HG03039 (cell line): ENCODE measurements around the gene SPECC1L.

Experiments
- ATAC-seq: cut with Tn5 transposase; IDR thresholded peaks from one replicate; pipeline ENCODE4 v1.9.1; 2021; ENCODE audit warnings: mild to moderate bottlenecking, moderate library complexity; ENCODE audit not compliant: unreplicated experiment

Gene SPECC1L

DNA sequence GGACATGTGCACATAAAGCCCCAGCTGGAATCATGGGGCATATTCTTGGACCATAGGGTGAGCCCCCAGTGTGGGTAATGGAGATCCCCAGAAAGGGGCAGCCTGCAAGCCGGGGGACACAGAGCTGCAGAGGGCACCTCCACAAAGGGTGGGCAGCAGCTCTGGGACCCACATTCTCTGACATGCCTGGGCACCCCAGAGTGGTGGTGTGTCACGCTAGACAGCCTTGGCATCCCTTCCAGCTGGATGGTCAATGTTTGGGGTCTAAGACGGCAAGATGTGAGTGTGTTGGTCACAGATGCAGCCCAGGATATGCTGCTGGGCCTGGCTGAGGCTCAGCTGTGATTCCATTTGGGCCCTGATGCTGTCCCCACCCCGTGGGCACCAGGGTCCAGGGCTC lies 166.5 kb downstream of the SPECC1L start:
- ATAC-seq: no peak

DNA sequence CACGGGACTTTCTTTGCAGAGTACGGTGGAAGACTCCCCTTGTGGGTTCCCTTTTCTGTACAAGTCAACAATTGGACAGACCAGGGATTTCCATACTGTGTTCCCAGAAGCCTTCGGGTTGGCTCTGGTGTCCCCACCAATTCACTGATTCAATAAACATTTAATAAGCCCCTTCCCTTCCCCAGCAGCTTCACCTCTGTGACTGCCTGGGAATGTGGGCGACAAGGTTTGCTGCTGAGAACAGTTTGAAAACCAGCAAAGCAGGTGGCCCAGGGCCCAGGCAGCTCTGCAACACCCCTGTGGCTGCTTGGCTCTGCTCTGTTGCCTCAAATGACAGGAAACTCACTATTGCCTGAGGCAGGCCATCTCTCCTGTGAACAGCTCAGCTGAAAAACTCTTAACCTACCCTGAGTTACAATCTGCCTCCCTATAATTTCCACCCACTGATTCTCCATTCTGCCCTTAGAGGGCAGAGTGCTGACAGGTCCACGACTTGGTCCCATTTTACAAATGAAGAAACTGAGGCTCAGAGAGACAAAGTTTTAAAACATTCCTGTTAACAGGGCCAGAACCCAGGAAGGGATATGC lies 167.2 kb downstream of the SPECC1L start:
- no peak for ATAC-seq

DNA sequence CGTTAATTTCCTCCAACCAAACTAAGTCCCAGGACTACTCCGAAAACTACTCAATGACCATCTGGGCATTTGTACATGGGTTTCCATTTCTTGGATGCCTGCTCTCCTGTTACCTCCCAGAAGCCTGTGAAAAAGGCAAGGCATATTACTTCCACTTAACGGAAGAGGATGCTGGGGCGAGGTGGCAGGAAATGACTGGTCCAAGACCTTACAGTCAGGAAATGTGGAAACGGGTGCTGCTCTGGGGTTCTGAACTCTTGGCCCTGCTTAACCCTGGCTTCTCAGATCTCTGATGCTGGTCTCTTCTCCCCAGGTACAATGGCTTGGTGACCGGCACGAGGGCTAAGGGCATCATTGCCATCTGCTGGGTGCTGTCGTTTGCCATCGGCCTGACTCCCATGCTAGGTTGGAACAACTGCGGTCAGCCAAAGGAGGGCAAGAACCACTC lies 169.7 kb downstream of the SPECC1L start:
- ATAC-seq: no peak

DNA sequence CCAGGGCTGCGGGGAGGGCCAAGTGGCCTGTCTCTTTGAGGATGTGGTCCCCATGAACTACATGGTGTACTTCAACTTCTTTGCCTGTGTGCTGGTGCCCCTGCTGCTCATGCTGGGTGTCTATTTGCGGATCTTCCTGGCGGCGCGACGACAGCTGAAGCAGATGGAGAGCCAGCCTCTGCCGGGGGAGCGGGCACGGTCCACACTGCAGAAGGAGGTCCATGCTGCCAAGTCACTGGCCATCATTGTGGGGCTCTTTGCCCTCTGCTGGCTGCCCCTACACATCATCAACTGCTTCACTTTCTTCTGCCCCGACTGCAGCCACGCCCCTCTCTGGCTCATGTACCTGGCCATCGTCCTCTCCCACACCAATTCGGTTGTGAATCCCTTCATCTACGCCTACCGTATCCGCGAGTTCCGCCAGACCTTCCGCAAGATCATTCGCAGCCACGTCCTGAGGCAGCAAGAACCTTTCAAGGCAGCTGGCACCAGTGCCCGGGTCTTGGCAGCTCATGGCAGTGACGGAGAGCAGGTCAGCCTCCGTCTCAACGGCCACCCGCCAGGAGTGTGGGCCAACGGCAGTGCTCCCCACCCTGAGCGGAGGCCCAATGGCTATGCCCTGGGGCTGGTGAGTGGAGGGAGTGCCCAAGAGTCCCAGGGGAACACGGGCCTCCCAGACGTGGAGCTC lies 170.2 kb downstream of the SPECC1L start:
- ATAC-seq: no peak

DNA sequence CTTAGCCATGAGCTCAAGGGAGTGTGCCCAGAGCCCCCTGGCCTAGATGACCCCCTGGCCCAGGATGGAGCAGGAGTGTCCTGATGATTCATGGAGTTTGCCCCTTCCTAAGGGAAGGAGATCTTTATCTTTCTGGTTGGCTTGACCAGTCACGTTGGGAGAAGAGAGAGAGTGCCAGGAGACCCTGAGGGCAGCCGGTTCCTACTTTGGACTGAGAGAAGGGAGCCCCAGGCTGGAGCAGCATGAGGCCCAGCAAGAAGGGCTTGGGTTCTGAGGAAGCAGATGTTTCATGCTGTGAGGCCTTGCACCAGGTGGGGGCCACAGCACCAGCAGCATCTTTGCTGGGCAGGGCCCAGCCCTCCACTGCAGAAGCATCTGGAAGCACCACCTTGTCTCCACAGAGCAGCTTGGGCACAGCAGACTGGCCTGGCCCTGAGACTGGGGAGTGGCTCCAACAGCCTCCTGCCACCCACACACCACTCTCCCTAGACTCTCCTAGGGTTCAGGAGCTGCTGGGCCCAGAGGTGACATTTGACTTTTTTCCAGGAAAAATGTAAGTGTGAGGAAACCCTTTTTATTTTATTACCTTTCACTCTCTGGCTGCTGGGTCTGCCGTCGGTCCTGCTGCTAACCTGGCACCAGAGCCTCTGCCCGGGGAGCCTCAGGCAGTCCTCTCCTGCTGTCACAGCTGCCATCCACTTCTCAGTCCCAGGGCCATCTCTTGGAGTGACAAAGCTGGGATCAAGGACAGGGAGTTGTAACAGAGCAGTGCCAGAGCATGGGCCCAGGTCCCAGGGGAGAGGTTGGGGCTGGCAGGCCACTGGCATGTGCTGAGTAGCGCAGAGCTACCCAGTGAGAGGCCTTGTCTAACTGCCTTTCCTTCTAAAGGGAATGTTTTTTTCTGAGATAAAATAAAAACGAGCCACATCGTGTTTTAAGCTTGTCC lies 171.0 kb downstream of the SPECC1L start:
- ATAC-seq: no peak

DNA sequence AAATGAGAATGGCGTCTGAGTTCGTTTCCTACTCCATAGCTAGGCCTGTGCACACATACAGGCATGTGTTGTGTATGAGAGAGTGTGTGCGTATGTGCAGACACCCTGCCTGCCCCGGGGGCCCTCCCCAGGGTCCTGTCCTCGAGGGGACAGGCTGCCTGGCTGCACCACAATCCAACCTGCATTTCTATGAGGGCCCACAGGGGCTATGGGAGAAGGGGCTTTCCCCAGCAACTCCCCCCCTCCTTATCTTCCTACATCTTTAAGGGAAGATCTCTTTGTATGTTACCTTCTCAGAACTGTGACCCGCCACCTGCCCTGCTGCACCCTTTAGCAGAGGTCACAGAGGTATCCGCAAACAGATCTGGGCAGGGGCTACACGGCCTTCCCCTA lies 171.7 kb downstream of the SPECC1L start:
- no peak for ATAC-seq

DNA sequence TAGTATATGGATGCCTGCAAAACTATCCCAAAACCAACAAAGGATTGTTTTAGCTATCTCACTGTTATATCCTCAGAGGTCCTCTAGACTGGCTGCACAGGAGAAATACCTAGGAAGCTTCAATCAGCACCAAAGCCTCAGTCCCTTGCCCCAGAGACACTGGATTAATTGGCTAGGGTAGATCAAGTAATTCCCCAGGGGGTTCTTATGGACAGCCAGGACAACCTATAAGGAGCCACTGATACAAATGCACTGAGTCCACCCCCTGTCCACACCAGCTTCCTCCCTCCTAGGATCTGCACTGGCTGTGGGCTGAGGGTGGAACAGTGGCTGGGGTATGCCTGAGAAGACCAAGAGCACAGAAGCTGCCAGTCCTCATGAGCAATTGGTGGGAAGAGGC lies 173.0 kb downstream of the SPECC1L start:
- ATAC-seq: no peak

DNA sequence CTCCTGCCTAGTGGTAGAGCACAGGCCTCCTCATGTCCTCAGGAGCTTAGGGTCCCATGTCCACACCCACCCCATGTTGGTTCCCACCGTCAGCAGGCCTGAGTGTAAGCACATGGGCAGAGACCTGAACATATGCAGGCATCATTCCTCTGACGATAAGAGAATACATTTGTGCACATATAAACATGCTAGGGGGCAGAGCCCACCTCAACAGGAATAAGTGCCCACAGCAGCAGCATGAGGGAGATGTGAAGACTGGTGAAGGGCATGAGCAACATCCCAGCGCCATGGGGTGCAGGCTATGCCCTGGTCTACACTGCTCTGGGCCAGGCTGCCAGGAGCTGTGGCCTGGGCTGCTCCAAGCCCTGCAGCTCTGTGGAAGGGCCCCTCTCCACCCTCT lies 173.6 kb downstream of the SPECC1L start:
- no peak for ATAC-seq

DNA sequence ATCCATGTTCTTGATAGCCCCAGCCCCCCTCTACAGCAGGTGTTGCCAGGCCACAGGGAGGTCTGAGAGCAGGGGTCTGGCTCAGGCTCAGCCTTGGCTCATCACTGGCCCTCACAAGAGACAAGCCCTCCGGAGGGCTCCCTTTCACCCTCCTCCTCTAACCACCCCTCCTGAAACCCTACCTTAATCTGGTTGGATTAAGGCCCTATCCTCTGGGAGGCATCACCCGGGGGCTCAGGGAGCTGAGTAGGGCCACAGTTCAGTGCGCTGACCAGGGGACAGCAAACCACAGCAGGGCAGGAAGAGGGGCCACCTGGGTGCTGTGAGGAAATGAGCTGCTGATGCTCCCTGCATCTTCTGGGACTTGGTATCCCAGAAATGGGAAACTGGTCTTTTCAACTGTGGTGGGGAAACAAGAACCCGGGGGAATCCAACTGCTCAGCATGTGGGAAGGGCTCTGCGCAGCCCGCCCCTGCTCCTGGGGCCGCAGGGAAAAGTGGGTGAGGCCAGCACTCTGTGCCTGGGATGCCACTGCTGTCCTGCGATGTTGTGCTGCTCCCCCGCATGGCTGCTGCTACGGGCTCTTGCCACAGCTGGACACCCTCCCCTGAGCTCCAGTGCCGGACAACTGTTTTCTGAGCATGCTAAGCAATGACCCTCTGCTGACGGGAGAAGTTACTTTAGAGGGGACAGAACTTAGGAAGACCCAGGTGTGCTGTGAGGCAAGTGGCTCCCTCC lies 174.3 kb downstream of the SPECC1L start:
- ATAC-seq: no peak

DNA sequence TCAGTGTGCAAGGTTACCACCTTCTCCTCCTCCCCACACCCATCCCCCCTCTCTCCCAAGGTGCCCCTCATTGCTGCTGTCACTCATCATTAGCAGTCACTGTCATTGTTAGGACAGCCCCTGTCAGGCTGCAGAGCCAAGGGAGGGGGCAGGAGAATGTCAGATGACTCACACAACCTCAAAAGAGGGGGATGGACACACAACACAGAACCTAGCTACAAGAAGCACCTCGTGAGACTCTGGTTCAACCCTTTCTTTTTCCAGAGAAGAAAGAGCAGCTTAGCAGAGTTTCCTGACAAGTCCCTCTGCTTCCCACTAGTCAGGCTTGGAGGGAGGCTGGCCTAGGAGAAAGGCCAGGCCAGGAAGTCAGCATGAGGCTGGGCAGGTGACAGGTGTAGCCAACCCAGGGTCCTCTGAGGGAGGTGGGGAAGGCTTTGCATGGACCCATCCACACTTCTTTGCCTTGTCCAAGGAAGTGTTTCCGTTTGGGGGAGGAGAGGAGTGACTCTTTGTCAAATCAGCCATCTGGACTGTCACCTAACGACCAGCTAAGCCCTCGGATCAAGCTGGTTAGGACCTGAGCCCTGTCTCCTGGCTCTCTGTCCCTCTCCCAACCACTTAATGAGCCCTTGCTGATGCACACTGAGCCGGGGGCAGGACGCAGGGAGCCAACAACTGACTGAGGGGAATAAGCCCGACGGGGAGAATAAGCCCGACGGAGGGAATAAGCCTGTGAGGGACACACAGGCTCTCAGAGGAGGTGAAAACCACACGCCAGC lies 175.0 kb downstream of the SPECC1L start:
- ATAC-seq: no peak

DNA sequence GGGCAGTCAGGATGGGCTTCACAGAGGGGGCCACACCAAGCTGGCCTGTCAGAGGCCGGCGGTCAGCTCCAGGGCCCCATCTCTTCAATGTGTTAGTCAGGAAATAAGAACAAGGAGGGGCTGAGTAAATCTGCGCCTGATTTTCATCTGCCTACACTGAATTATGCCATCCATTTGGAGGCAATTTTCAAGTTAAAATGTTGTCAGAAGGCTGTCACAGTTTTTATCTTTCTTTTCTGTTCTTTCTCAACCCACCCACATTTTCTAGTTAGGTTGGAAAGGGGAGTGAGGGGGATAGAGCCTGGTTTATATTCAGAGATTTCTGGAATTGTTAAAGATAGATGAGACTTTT lies 175.6 kb downstream of the SPECC1L start:
- no peak for ATAC-seq

DNA sequence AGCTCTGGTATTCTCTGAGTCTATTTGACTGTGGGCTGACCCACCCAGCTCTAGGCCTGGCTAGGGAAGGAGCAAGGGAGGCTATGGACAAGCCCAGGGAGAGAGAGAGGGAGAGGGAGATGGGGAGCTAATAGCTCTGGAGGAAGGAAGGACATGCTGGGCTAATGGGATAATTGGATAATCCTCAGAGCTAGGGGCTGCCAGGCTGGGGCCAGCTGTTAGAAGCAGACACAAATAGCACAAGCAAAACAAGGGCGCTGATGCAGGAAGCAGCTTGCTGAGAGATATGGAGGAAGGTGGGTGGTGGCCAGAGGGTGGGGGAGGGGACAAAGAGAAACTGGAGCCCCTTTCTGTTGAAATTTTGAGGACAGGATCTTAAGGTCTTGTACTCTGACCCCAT lies 180.0 kb downstream of the SPECC1L start:
- no peak for ATAC-seq

DNA sequence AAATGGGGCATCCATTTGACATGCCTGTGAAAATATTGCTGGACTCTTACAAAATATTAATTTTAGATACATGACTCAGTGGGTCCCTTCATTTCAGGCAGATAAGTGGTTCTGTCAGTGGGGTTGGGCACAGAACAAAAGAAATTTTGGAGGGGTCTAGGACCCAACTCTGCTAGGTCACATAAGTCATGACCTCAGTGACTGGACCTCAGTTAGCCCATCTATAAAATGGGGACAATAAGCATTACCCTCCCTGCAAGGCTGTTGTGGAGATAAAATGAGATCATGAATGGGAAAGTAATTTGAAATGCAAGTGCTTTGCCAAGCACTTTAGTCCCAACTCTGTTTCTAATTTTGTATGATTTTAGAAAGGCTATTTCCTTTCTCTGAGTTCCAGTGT lies 180.5 kb downstream of the SPECC1L start:
- ATAC-seq: no peak

DNA sequence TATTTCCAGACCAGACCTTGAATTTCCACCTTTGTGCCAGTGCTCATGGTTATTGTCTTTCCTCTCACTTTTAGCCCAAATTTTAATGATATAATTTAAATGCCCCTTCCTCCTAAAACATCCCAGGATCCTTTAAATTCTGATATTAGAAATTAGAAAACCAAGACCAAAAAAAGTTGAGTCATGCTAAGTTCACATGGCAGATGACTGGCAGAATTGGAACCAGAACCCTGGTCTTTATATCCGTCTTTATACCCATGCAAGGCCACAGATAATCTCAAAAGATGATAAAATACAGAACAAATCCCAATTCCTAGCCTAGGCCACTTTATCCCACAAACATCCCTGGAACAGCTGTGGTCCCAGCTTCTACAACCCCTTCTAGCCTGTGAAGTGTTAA lies 183.2 kb downstream of the SPECC1L start:
- no peak for ATAC-seq

DNA sequence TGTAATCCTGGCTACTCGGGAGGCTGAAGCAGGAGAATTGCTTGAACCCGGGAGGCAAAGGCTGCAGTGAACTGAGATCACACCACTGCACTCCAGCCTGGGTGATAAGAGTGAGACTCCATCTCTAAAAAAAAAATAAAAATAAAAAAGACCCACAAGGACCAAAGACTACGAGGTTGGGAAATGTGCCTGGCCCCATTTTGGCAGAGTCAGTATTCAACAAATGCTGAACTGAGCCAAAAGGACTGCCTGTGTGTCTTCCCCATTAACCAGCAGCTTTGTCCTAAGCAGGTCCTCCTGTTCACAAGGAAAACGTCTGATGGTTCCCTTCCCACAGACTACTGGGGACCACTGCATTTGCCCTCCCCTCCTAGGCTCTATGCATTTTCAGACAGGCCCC lies 184.4 kb downstream of the SPECC1L start:
- ATAC-seq: no peak

DNA sequence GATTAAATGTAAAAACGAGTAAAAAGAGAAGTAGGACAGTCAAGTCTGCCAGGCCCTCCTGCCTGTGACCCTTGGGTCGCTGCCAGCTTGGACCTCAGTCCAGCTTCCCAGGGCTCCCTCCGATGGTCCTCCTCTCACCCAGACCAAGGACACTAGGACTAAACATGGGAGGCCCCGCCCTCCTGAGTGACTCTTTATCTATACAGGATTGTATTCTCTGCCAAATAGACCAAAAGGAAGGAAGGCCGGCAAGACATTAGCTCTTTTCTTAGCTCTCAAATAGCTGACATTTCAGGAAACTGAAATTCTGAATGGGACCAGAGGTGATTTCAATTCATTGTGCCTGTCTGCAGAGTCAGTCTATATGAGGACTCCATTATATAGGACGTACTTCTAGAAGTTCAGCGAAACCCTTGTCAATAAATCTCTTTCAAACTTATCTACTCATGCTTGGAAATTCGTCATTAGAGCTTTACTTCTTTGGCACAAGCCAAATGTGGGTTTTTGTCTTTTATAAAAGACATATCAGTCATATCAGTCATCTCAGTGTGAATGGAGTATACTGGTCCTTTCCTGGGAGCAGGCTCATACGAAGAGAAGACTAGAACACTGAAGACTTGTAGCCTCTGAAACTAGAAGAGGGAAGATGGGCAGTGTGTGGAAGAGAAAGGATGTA lies 185.3 kb downstream of the SPECC1L start:
- no peak for ATAC-seq

DNA sequence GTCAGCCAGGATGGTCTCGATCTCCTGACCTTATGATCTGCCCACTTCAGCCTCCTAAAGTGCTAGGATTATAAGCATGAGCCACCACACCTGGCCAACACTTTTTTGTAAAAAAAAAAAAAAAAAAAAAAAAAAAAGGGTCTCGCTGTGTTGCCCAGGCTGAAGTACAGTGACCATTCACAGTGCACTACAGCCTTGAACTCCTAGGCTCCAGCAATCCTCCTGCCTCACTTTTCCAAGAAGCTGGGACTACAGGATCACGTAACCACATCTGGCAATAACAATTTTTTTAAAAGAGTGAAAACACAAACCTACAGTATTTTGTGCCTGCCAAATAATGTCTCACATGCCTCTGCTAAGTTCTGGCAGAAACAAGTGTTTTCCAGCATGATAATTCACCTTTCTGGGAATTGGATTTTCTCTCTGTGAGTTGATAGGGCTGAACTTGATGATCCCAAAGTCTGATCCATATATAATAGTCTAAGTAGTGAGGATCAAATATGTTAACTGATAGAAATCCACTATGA lies 187.3 kb downstream of the SPECC1L start:
- no peak for ATAC-seq

DNA sequence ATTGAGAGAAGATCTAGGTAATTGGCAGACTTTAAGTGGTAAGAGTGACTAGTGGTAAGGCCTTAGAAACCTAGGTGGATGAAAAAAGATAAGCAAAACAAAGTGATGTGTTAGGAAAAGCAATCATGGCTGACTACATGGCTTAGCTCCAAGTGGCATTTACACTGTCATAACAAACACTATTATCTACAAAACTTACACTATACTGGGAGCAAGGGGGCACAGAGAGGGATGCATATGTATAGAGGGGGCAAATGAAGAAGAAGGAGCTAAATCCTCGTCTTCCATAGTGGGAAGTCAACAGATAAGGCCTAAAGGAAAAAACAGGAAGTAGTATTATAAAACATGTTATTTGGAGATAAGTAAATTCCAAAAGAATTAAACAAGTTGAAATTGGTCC lies 189.3 kb downstream of the SPECC1L start:
- ATAC-seq: no peak

DNA sequence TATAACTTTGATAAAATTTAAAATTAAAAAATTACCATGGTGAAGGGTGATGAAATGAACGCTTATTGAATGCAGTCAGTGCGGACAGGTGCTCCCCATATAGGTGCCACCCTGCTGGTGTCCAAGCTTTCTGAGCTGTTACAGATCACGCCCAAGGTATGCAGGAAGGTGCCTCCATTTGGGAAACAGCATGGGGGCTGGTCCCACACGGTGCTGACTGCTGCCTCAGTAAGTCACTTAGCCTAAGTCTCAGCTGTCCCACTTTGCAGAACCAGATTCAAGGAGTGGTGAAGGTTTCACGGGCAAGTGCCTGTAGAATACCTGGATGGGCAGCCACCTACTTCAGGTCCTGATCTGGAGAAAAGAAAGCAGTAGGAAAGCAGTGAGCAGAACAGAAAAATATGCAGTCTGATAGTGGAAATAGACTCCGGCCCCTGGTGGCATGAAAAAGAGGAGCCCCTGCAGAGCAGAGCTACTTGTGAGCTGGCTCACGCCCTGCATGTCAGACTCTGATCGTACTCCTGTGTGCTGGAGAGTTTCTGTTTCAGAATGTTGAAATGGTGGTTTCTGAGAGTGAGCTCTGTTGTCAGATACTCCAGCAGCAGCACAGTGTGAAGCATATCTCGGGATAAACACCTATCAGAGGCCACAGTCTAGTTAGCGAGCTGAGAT lies 189.9 kb downstream of the SPECC1L start:
- ATAC-seq: no peak
